Liver (tissue), 9 donors: ENCODE results near the gene COMMD4. TPM values are rescaled to one million over a fixed set of nuclear protein-coding genes. Genes with fewer than 3 reads are reported as not detected.
A peak's percentile ranks its signal among the peaks of the same experiment; 100 is the strongest.

Source experiments
- DNase-seq: peaks from one replicate; pipeline ENCODE4 v3.0.0-alpha.2; 2017; ENCODE audit warnings: low spot score
- H3K27ac ChIP-seq, 2 donors: one replicate each; pipeline ENCODE4 v1.7.0; 2013; ENCODE audit warnings: inconsistent platforms in 2 of 2, low read length in 2 of 2, control low read depth in 1 of 2, low read depth in 1 of 2, mild to moderate bottlenecking in 1 of 2
- H3K27me3 ChIP-seq, 4 donors: one replicate each; pipeline versions ENCODE4 v1.6.1 to v1.7.0; 2013; ENCODE audit warnings: low read length in 3 of 4, inconsistent platforms in 1 of 4, mild to moderate bottlenecking in 1 of 4, moderate library complexity in 1 of 4; ENCODE audit not compliant: control insufficient read depth in 4 of 4, insufficient read depth in 4 of 4
- H3K36me3 ChIP-seq, 4 donors: one replicate each; pipeline versions ENCODE4 v1.6.1 to v1.7.0; 2013; ENCODE audit warnings: low read length in 3 of 4, mild to moderate bottlenecking in 3 of 4, low read depth in 1 of 4, moderate library complexity in 1 of 4; ENCODE audit not compliant: control insufficient read depth in 4 of 4, insufficient read depth in 3 of 4
- H3K4me1 ChIP-seq, 4 donors: one replicate each; pipeline versions ENCODE4 v1.6.1 to v1.7.0; 2013; ENCODE audit warnings: low read length in 3 of 4, mild to moderate bottlenecking in 3 of 4, moderate library complexity in 1 of 4; ENCODE audit not compliant: control insufficient read depth in 4 of 4, insufficient read depth in 4 of 4
- H3K4me3 ChIP-seq, 3 donors: one replicate each; pipeline versions ENCODE4 v1.6.1 to v1.7.0; 2013; ENCODE audit warnings: low read length in 3 of 3, control low read depth in 1 of 3, low read depth in 1 of 3, mild to moderate bottlenecking in 1 of 3
- H3K9ac ChIP-seq, 2 donors: one replicate each; pipeline ENCODE4 v1.7.0; 2013; ENCODE audit warnings: low read length in 2 of 2, mild to moderate bottlenecking in 2 of 2, moderate library complexity in 2 of 2, control low read depth in 1 of 2, low read depth in 1 of 2
- H3K9me3 ChIP-seq, 4 donors: one replicate each; pipeline versions ENCODE4 v1.6.1 to v1.7.0; 2013; ENCODE audit warnings: low read length in 3 of 4; ENCODE audit not compliant: control insufficient read depth in 4 of 4
- ATF3 ChIP-seq: IDR thresholded peaks from 2 replicates; pipeline ENCODE4 v1.6.1; 2016; ENCODE audit warnings: antibody characterized with exemption
- EGR1 ChIP-seq, 2 donors: IDR thresholded peaks; 2 replicates each; pipeline ENCODE4 v1.6.1; 2016 to 2018; ENCODE audit warnings: antibody characterized with exemption in 2 of 2, low read depth in 2 of 2
- FOXA1 ChIP-seq: IDR thresholded peaks from 2 replicates; pipeline ENCODE4 v1.6.1; 2016; ENCODE audit warnings: antibody characterized with exemption
- FOXA2 ChIP-seq: IDR thresholded peaks from 2 replicates; pipeline ENCODE4 v1.6.1; 2016; ENCODE audit warnings: antibody characterized with exemption
- GABPA ChIP-seq, 2 donors: IDR thresholded peaks in 1 of 2; conservative IDR thresholded peaks in 1 of 2; 2 replicates each; pipeline ENCODE4 v1.6.1; 2016; ENCODE audit warnings: antibody characterized with exemption in 2 of 2, mild to moderate bottlenecking in 1 of 2, moderate library complexity in 1 of 2
- HNF4A ChIP-seq, 2 donors: conservative IDR thresholded peaks; 2 replicates each; pipeline ENCODE4 v1.6.1; 2016; ENCODE audit warnings: antibody characterized with exemption in 2 of 2, mild to moderate bottlenecking in 2 of 2
- JUND ChIP-seq, 2 donors: IDR thresholded peaks; 2 replicates each; pipeline ENCODE4 v1.6.1; 2016; ENCODE audit warnings: antibody characterized with exemption in 2 of 2
- RAD21 ChIP-seq, 2 donors: IDR thresholded peaks; 2 replicates each; pipeline ENCODE4 v1.6.1; 2016; ENCODE audit warnings: antibody characterized with exemption in 2 of 2, mild to moderate bottlenecking in 2 of 2
- REST ChIP-seq: IDR thresholded peaks from 2 replicates; pipeline ENCODE4 v1.6.1; 2016; ENCODE audit warnings: antibody characterized with exemption, mild to moderate bottlenecking
- SP1 ChIP-seq: IDR thresholded peaks from 2 replicates; pipeline ENCODE4 v1.6.1; 2018; ENCODE audit warnings: antibody characterized with exemption, mild to moderate bottlenecking
- TAF1 ChIP-seq: conservative IDR thresholded peaks from 2 replicates; pipeline ENCODE4 v1.6.1; 2016; ENCODE audit warnings: antibody characterized with exemption, mild to moderate bottlenecking
- YY1 ChIP-seq: IDR thresholded peaks from 2 replicates; pipeline ENCODE4 v1.6.1; 2016; ENCODE audit warnings: antibody characterized with exemption, mild to moderate bottlenecking
- WGBS: extraction: QIAGEN DNeasy Blood & Tissue Kit; methylation state at CpG from one replicate; pipeline ENCODE4 v1.1.7; 2013; 5-methylcytosine and 5-hydroxymethylcytosine counted together
- polyA plus RNA-seq, 2 donors: library from polyadenylated mRNA; stranded (reverse) in 1 of 2; unstranded in 1 of 2; fragments of 200-250 nt in 1 of 2; fragments of >200 nt in 1 of 2; fragmentation: Nextera tagmentation in 1 of 2; extraction: Ambion mirVana in 1 of 2; gene quantifications; one replicate each; pipeline versions ENCODE4 v1.2.1 to v1.2.3, GENCODE V29; 2013 to 2015
- total RNA-seq, 2 donors: library from RNA; depleted of rRNA; stranded (reverse); fragments of >200 nt; gene quantifications; one replicate each; pipeline ENCODE4 v1.2.3, GENCODE V29; 2014
- TF ChIP-seq, protein P1 (sequence below): IDR thresholded peaks from 2 replicates; pipeline ENCODE4 v1.6.1; 2016; ENCODE audit warnings: antibody characterized with exemption
- TF ChIP-seq, protein P2 (sequence below): IDR thresholded peaks from 2 replicates; pipeline ENCODE4 v1.6.1; 2016; ENCODE audit warnings: antibody characterized with exemption
- TF ChIP-seq, protein P3 (sequence below): fragments of 150-350 bp; IDR thresholded peaks from 2 replicates; pipeline ENCODE4 v1.5.1; 2017; ENCODE audit warnings: improper control_type of control experiment, low read depth, low read length; ENCODE audit not compliant: missing input control
- donor health status: healthy.
- donor health status: healthy.
- donor health status: healthy.
- donor health status: healthy.
- donor health status: healthy.

COMMD4 gene
- total and polyA plus RNA-seq, 4 donors: 21.2 to 56.0 (median 37.3) TPM

DNA sequence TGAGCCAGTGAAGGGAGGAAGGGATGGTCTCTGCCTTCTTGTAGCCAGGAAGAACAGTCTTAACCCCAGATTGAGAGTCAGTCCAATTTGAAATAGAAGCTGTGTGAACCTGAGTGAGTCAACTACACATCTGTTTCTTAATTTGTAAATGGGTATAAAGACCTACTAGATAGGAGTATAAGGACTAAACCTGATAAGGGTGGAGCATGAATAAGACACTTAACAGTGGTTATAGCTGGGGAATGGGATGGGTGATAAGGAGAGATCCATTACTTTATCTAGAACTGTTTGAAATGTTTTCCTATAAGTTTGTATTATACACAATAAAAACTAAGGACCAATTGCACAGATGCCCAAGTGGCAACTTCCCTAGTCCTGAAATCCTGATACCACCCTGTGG is 31.1 kb downstream of the COMMD4 start:
- Histone ChIP-seq H3K4me3 (no peak overlapping the region), H3K27ac (no peak overlapping the region), H3K9me3 (no peaks in the 10 kb centered on the region), H3K27me3 (no peaks in the 10 kb centered on the region), H3K4me1 (peaks cover 1 to 22% (median 20%) of the 10 kb centered on the region in 4 donors), H3K36me3 (peaks cover 10 to 50% (median 29%) of the 10 kb centered on the region in 4 donors), H3K9ac (no peak overlapping the region)
- DNase-seq: no peak
- TF ChIP-seq JUND (IDR thresholded peaks at IDR 0.05) (no peak), TAF1 (no peak), ATF3 (no peak), FOXA1 (no peak), EGR1 (IDR thresholded peaks at IDR 0.05; ENCODE audit: low read depth in 2 of 2) (no peak), REST (no peak), FOXA2 (no peak), HNF4A (conservative IDR thresholded peaks at IDR 0.05) (no peak), GABPA (IDR thresholded peaks at IDR 0.05 in 1 of 2, conservative IDR thresholded peaks at IDR 0.05 in 1 of 2) (no peak), YY1 (no peak), RAD21 (IDR thresholded peaks at IDR 0.05) (no peak)
- TF ChIP-seq, protein P1, sequence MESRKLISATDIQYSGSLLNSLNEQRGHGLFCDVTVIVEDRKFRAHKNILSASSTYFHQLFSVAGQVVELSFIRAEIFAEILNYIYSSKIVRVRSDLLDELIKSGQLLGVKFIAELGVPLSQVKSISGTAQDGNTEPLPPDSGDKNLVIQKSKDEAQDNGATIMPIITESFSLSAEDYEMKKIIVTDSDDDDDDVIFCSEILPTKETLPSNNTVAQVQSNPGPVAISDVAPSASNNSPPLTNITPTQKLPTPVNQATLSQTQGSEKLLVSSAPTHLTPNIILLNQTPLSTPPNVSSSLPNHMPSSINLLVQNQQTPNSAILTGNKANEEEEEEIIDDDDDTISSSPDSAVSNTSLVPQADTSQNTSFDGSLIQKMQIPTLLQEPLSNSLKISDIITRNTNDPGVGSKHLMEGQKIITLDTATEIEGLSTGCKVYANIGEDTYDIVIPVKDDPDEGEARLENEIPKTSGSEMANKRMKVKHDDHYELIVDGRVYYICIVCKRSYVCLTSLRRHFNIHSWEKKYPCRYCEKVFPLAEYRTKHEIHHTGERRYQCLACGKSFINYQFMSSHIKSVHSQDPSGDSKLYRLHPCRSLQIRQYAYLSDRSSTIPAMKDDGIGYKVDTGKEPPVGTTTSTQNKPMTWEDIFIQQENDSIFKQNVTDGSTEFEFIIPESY: no peak
- TF ChIP-seq, protein P2, sequence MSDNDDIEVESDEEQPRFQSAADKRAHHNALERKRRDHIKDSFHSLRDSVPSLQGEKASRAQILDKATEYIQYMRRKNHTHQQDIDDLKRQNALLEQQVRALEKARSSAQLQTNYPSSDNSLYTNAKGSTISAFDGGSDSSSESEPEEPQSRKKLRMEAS: no peak

GRCh38 chr15:75367406-75367912 is 31.6 kb downstream of the COMMD4 start:
- Histone ChIP-seq H3K4me1 (peaks cover 1 to 22% (median 20%) of the 10 kb centered on the region in 4 donors), H3K27me3 (no peaks in the 10 kb centered on the region), H3K36me3 (peaks cover 9 to 49% (median 28%) of the 10 kb centered on the region in 4 donors), H3K9ac (no peak overlapping the region), H3K27ac (peak overlapping the region; percentile 98 to 99), H3K9me3 (no peaks in the 10 kb centered on the region), H3K4me3 (peak overlapping the region in 2 of 3 donors; percentile 22 to 79)
- TF ChIP-seq SP1: no peak
- TF ChIP-seq EGR1 (IDR thresholded peaks at IDR 0.05; ENCODE audit: low read depth in 2 of 2): no peak
- TF ChIP-seq FOXA2: no peak
- no peak for TF ChIP-seq HNF4A (conservative IDR thresholded peaks at IDR 0.05)
- TF ChIP-seq REST: no peak
- TF ChIP-seq, protein P1: no peak
- TF ChIP-seq, protein P3, sequence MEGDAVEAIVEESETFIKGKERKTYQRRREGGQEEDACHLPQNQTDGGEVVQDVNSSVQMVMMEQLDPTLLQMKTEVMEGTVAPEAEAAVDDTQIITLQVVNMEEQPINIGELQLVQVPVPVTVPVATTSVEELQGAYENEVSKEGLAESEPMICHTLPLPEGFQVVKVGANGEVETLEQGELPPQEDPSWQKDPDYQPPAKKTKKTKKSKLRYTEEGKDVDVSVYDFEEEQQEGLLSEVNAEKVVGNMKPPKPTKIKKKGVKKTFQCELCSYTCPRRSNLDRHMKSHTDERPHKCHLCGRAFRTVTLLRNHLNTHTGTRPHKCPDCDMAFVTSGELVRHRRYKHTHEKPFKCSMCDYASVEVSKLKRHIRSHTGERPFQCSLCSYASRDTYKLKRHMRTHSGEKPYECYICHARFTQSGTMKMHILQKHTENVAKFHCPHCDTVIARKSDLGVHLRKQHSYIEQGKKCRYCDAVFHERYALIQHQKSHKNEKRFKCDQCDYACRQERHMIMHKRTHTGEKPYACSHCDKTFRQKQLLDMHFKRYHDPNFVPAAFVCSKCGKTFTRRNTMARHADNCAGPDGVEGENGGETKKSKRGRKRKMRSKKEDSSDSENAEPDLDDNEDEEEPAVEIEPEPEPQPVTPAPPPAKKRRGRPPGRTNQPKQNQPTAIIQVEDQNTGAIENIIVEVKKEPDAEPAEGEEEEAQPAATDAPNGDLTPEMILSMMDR: no peak
- TF ChIP-seq, protein P2: no peak
- no peak for TF ChIP-seq RAD21 (IDR thresholded peaks at IDR 0.05)
- 41% methylated on average over 7 of the region's 7 CpGs for WGBS
- no peak for DNase-seq
